WTC11 (cell line): ENCODE measurements around the gene MCUB. TPM values are rescaled to one million over a fixed set of nuclear protein-coding genes. Genes with fewer than 3 reads are reported as not detected.

ENCODE experiments used
- ATAC-seq: fragments of 200-7000 bp; cut with Tn5 transposase; 2 replicates; pipeline ENCODE4 v1.10.0; 2021; ENCODE audit warnings: mild to moderate bottlenecking, moderate library complexity
- CTCF ChIA-PET: fragments of 300-600 bp; sonication (Branson Sonifier 250); formaldehyde crosslinking; loops from one replicate; lab custom pipeline; 2021; ENCODE audit warnings: antibody characterized with exemption; lab: Charles Lee
- POLR2A ChIA-PET: fragments of 350-600 bp; sonication (Branson Sonifier 250); formaldehyde crosslinking; loops from one replicate; lab custom pipeline; 2021; ENCODE audit warnings: antibody characterized with exemption; lab: Charles Lee
- DNase-seq: peaks from one replicate; pipeline ENCODE4 v3.0.0; 2021; ENCODE audit warnings: low spot score
- H3K27ac Mint-ChIP-seq: 2 replicates; pipeline ENCODE4 v1.8.0; 2021; ENCODE audit warnings: mixed read lengths
- H3K27me3 Mint-ChIP-seq: 2 replicates; pipeline ENCODE4 v1.8.0; 2021; ENCODE audit warnings: low read depth, mild to moderate bottlenecking, moderate library complexity, mixed read lengths
- H3K36me3 Mint-ChIP-seq: 2 replicates; pipeline ENCODE4 v1.8.0; 2021; ENCODE audit warnings: mixed read lengths
- H3K4me1 Mint-ChIP-seq: 2 replicates; pipeline ENCODE4 v1.8.0; 2022; ENCODE audit warnings: mixed read lengths
- H3K4me3 Mint-ChIP-seq: 2 replicates; pipeline ENCODE4 v1.8.0; 2021; ENCODE audit warnings: mild to moderate bottlenecking, moderate library complexity, mixed read lengths
- H3K9me3 Mint-ChIP-seq: 2 replicates; pipeline ENCODE4 v1.8.0; 2021; ENCODE audit warnings: mixed read lengths
- AFF4 ChIP-seq: sonication (generic); formaldehyde crosslinking; IDR thresholded peaks from 2 replicates; pipeline ENCODE4 v1.8.1; 2023; ENCODE audit warnings: mild to moderate bottlenecking, missing genetic modification reagents, borderline replicate concordance
- CREM ChIP-seq: sonication (generic); formaldehyde crosslinking; IDR thresholded peaks from 2 replicates; pipeline ENCODE4 v1.8.1; 2022; ENCODE audit warnings: mild to moderate bottlenecking, missing genetic modification reagents, moderate library complexity
- E2F1 ChIP-seq: sonication (generic); formaldehyde crosslinking; IDR thresholded peaks from 2 replicates; pipeline ENCODE4 v1.8.0; 2022; ENCODE audit warnings: mild to moderate bottlenecking, missing genetic modification reagents
- E2F4 ChIP-seq: sonication (generic); formaldehyde crosslinking; IDR thresholded peaks from 2 replicates; pipeline ENCODE4 v1.8.1; 2022; ENCODE audit warnings: low read depth, mild to moderate bottlenecking, moderate library complexity, missing genetic modification reagents, borderline replicate concordance
- ELF4 ChIP-seq: sonication (generic); formaldehyde crosslinking; IDR thresholded peaks from 2 replicates; pipeline ENCODE4 v1.8.1; 2022; ENCODE audit warnings: low read depth, mild to moderate bottlenecking, moderate library complexity, missing genetic modification reagents
- ERG ChIP-seq: fragments of 250-450 bp; sonication (Bioruptor Pico); IDR thresholded peaks from 2 replicates; pipeline ENCODE4 v1.8.0; 2021; ENCODE audit warnings: mild to moderate bottlenecking
- FOXP1 ChIP-seq: sonication (generic); formaldehyde crosslinking; IDR thresholded peaks from 2 replicates; pipeline ENCODE4 v1.8.0; 2022; ENCODE audit warnings: missing genetic modification reagents, mild to moderate bottlenecking, moderate library complexity, borderline replicate concordance
- KAT7 ChIP-seq: sonication (generic); formaldehyde crosslinking; IDR thresholded peaks from 2 replicates; pipeline ENCODE4 v1.8.1; 2023; ENCODE audit warnings: missing genetic modification reagents, mild to moderate bottlenecking, borderline replicate concordance
- MYBL2 ChIP-seq: sonication (generic); formaldehyde crosslinking; IDR thresholded peaks from 2 replicates; pipeline ENCODE4 v1.8.1; 2023; ENCODE audit warnings: mild to moderate bottlenecking, moderate library complexity, missing genetic modification reagents
- NFATC4 ChIP-seq: fragments of 250-450 bp; sonication (Bioruptor Pico); IDR thresholded peaks from 2 replicates; pipeline ENCODE4 v1.9.0; 2021; ENCODE audit warnings: mild to moderate bottlenecking
- PRRX2 ChIP-seq: fragments of 250-450 bp; sonication (Bioruptor Pico); IDR thresholded peaks from 2 replicates; pipeline ENCODE4 v1.8.0; 2021; ENCODE audit warnings: mild to moderate bottlenecking
- RELA ChIP-seq: sonication (generic); formaldehyde crosslinking; IDR thresholded peaks from 2 replicates; pipeline ENCODE4 v1.8.1; 2022; ENCODE audit warnings: missing genetic modification reagents, mild to moderate bottlenecking, borderline replicate concordance
- RORB ChIP-seq: fragments of 250-450 bp; sonication (Bioruptor Pico); IDR thresholded peaks from 2 replicates; pipeline ENCODE4 v1.9.0; 2021; ENCODE audit warnings: mild to moderate bottlenecking
- SP1 ChIP-seq: sonication (generic); formaldehyde crosslinking; conservative IDR thresholded peaks from 2 replicates; pipeline ENCODE4 v1.8.1; 2022; ENCODE audit warnings: missing genetic modification reagents
- TCF7 ChIP-seq: sonication (generic); formaldehyde crosslinking; IDR thresholded peaks from 2 replicates; pipeline ENCODE4 v1.8.0; 2022; ENCODE audit warnings: mild to moderate bottlenecking, low read depth, missing genetic modification reagents, moderate library complexity
- TEAD1 ChIP-seq: sonication (generic); formaldehyde crosslinking; IDR thresholded peaks from 2 replicates; pipeline ENCODE4 v1.8.0; 2022; ENCODE audit warnings: mild to moderate bottlenecking, missing genetic modification reagents
- USF1 ChIP-seq: sonication (generic); formaldehyde crosslinking; IDR thresholded peaks from 2 replicates; pipeline ENCODE4 v1.8.0; 2022; ENCODE audit warnings: mild to moderate bottlenecking, missing genetic modification reagents
- USF2 ChIP-seq: sonication (generic); formaldehyde crosslinking; IDR thresholded peaks from 2 replicates; pipeline ENCODE4 v1.8.1; 2023; ENCODE audit warnings: mild to moderate bottlenecking, missing genetic modification reagents, moderate library complexity
- ZMAT4 ChIP-seq: fragments of 250-450 bp; sonication (Bioruptor Pico); IDR thresholded peaks from 2 replicates; pipeline ENCODE4 v1.9.0; 2021; ENCODE audit warnings: mild to moderate bottlenecking
- ZNF232 ChIP-seq: sonication (generic); formaldehyde crosslinking; IDR thresholded peaks from 2 replicates; pipeline ENCODE4 v1.8.0; 2022; ENCODE audit warnings: mild to moderate bottlenecking, missing genetic modification reagents
- ZNF671 ChIP-seq: fragments of 250-450 bp; sonication (Bioruptor Pico); IDR thresholded peaks from 2 replicates; pipeline ENCODE4 v1.8.0; 2021; ENCODE audit warnings: mild to moderate bottlenecking
- total RNA-seq: library from RNA; stranded (reverse); gene quantifications from 3 replicates; pipeline ENCODE4 v1.2.3, GENCODE V29; 2021

Gene MCUB
- total RNA-seq, 1 experiment from 2014 or later, result 26.8 TPM

GRCh38 chr4:109701566-109702410 lies 141.7 kb downstream of the MCUB start:
- H3K4me1 Mint-ChIP-seq, result peaks cover 19% of the 10 kb centered on the region
- peaks cover 13% of the 10 kb centered on the region for H3K36me3 Mint-ChIP-seq
- ATAC-seq, result peak; percentile 56
- peak overlapping the region; percentile 93 for H3K27ac Mint-ChIP-seq
- ChIA-PET POLR2A (interaction anchor here (0.7 to 1.3 kb wide), 3 partner anchors 27 to 114 kb away, joined by 3 read pairs; partner anchors contain the start of gene PLA2G12A), CTCF (interaction anchor here (0.6 to 4.9 kb wide), 7 partner anchors 10 to 276 kb away, joined by 3 to 31 read pairs (median 4); no protein-coding TSS in a partner anchor)
- TF ChIP-seq ZNF671 (CRISPR knock-in tag) (no peak), USF2 (peak; percentile 54; the same call in 1 of the 2 replicates), CREM (CRISPR knock-in tag) (no peak), ELF4 (no peak), RORB (no peak), USF1 (0 out of 2 replicates have a peak, but pooled peaks have one; percentile 15), MYBL2 (no peak), AFF4 (no peak), TEAD1 (CRISPR knock-in tag) (no peak), E2F1 (CRISPR knock-in tag) (no peak), NFATC4 (CRISPR knock-in tag) (no peak), ZMAT4 (no peak), FOXP1 (CRISPR knock-in tag) (no peak), PRRX2 (CRISPR knock-in tag) (0 out of 2 replicates have a peak, but pooled peaks have one; percentile 23), SP1 (no peak)
- H3K27me3 Mint-ChIP-seq, result no peaks in the 10 kb centered on the region
- H3K4me3 Mint-ChIP-seq, result peak overlapping the region; percentile 90
- H3K9me3 Mint-ChIP-seq, result peaks cover 7% of the 10 kb centered on the region; the same call in 1 of the 2 replicates
- peak; percentile 27 for DNase-seq

- peak; percentile 75 for ATAC-seq
- POLR2A ChIA-PET, result interaction anchor here (1.2 to 1.7 kb wide), 4 partner anchors 26 to 143 kb away, joined by 3 to 5 read pairs (median 4); partner anchors contain the start of gene MCUB
- Mint-ChIP-seq H3K27ac (peak within 1 kb of the TSS; percentile 93), H3K9me3 (no peaks in the 10 kb centered on the region), H3K4me3 (peak within 1 kb of the TSS; percentile 90), H3K36me3 (peaks cover 3% of the 10 kb centered on the region), H3K27me3 (no peaks in the 10 kb centered on the region), H3K4me1 (peaks cover 19% of the 10 kb centered on the region)
- CTCF ChIA-PET, result interaction anchor here (0.6 to 4.9 kb wide), 15 partner anchors 9 to 281 kb away, joined by 3 to 31 read pairs (median 4); partner anchors contain the start of gene MCUB
- DNase-seq, result peak; percentile 84
- TF ChIP-seq ZMAT4 (no peak), E2F4 (CRISPR knock-in tag) (0 out of 2 replicates have a peak, but pooled peaks have one; percentile 41), CREM (CRISPR knock-in tag) (no peak), ZNF232 (no peak), ERG (CRISPR knock-in tag) (no peak), RELA (CRISPR knock-in tag) (peak; percentile 89), KAT7 (peak; percentile 88; the same call in 1 of the 2 replicates), TCF7 (no peak)
Measured at GRCh38 chr4:109702950-109703663, 143.1 kb downstream of the MCUB start, which contains the start of gene CASP6. TSS of gene CASP6 (minus strand) at chr4:109703445. CDS start at chr4:109703395, 50 bp downstream.
